ENCODE results near the gene SEBOX. TPM values are rescaled to one million over a fixed set of nuclear protein-coding genes. Genes with fewer than 3 reads are reported as not detected.

Gene SEBOX
- total RNA-seq, 1 donor from 2014 or later, result not detected

GRCh38 chr17:28331891-28332420 is 33.0 kb downstream of the SEBOX start:
- Histone ChIP-seq H2AFZ (ENCODE audit: low read depth, low read length) (no peak overlapping the region), H4K20me1 (ENCODE audit: insufficient read depth, low read length) (peaks cover 69% of the 10 kb centered on the region), H3K4me2 (ENCODE audit: low read length) (no peak overlapping the region), H3K27me3 (ENCODE audit: insufficient read depth, low read length) (no peaks in the 10 kb centered on the region), H3K79me2 (ENCODE audit: insufficient read depth, low read length) (peaks cover 59% of the 10 kb centered on the region), H3K4me3 (ENCODE audit: insufficient read depth, low read depth, low read length) (no peak overlapping the region), H3K9me3 (ENCODE audit: insufficient read depth, low read depth, low read length) (no peaks in the 10 kb centered on the region), H3K27ac (ENCODE audit: low read depth, low read length) (no peak overlapping the region), H3K9ac (ENCODE audit: low read length) (no peak overlapping the region), H3K36me3 (ENCODE audit: insufficient read depth, low read length) (peaks cover 14% of the 10 kb centered on the region), H3K4me1 (ENCODE audit: insufficient read depth, low read length) (peaks cover 21% of the 10 kb centered on the region)
- Mint-ChIP-seq H3K9me3 (ENCODE audit: unreplicated experiment) (no peaks in the 10 kb centered on the region), H3K27me3 (ENCODE audit: low read depth, unreplicated experiment) (no peaks in the 10 kb centered on the region), H3K4me1 (ENCODE audit: low read depth, unreplicated experiment) (peaks cover 24% of the 10 kb centered on the region), H3K36me3 (ENCODE audit: low read depth, unreplicated experiment) (peaks cover 14% of the 10 kb centered on the region), H3K27ac (ENCODE audit: unreplicated experiment) (no peak overlapping the region), H3K4me3 (ENCODE audit: unreplicated experiment) (no peak overlapping the region)
- no peak for DNase-seq (ENCODE audit: low read depth)
- TF ChIP-seq EZH2 (IDR thresholded peaks at IDR 0.05; ENCODE audit: insufficient read depth, low read length) (no peak), CTCF (IDR thresholded peaks at IDR 0.05; ENCODE audit: insufficient read depth, low read depth, low read length) (no peak)
- no peak for FAIRE-seq

- Mint-ChIP-seq H3K27me3 (ENCODE audit: low read depth, unreplicated experiment) (no peaks in the 10 kb centered on the region), H3K36me3 (ENCODE audit: low read depth, unreplicated experiment) (peaks cover 19% of the 10 kb centered on the region), H3K4me1 (ENCODE audit: low read depth, unreplicated experiment) (peaks cover 22% of the 10 kb centered on the region), H3K27ac (ENCODE audit: unreplicated experiment) (no peak overlapping the region), H3K4me3 (ENCODE audit: unreplicated experiment) (no peak overlapping the region), H3K9me3 (ENCODE audit: unreplicated experiment) (no peaks in the 10 kb centered on the region)
- FAIRE-seq, result no peak
- H3K4me2 ChIP-seq (ENCODE audit: low read length), result no peak overlapping the region
- peaks cover 46% of the 10 kb centered on the region for H3K79me2 ChIP-seq (ENCODE audit: insufficient read depth, low read length)
- no peak overlapping the region for H3K9ac ChIP-seq (ENCODE audit: low read length)
- TF ChIP-seq CTCF (IDR thresholded peaks at IDR 0.05; ENCODE audit: insufficient read depth, low read depth, low read length), result no peak
- TF ChIP-seq EZH2 (IDR thresholded peaks at IDR 0.05; ENCODE audit: insufficient read depth, low read length), result no peak
- no peak overlapping the region for H2AFZ ChIP-seq (ENCODE audit: low read depth, low read length)
- peaks cover 14% of the 10 kb centered on the region for H3K36me3 ChIP-seq (ENCODE audit: insufficient read depth, low read length)
- H3K9me3 ChIP-seq (ENCODE audit: insufficient read depth, low read depth, low read length), result no peaks in the 10 kb centered on the region
- H3K27me3 ChIP-seq (ENCODE audit: insufficient read depth, low read length), result no peaks in the 10 kb centered on the region
- peaks cover 64% of the 10 kb centered on the region for H4K20me1 ChIP-seq (ENCODE audit: insufficient read depth, low read length)
- no peak for DNase-seq (ENCODE audit: low read depth)
- no peak overlapping the region for H3K27ac ChIP-seq (ENCODE audit: low read depth, low read length)
- peaks cover 17% of the 10 kb centered on the region for H3K4me1 ChIP-seq (ENCODE audit: insufficient read depth, low read length)
- no peak overlapping the region for H3K4me3 ChIP-seq (ENCODE audit: insufficient read depth, low read depth, low read length)
These were observed 34.3 kb downstream of the SEBOX start for GRCh38 chr17:28330671-28331070.

GRCh38 chr17:28328325-28328724 is 36.7 kb downstream of the SEBOX start:
- H3K27me3 ChIP-seq (ENCODE audit: insufficient read depth, low read length), result no peaks in the 10 kb centered on the region

More at GRCh38 chr17:28328325-28328724, 36.7 kb downstream of the SEBOX start:
- H3K4me2 ChIP-seq (ENCODE audit: low read length), result no peak overlapping the region
- peaks cover 14% of the 10 kb centered on the region for H3K36me3 ChIP-seq (ENCODE audit: insufficient read depth, low read length)
- peaks cover 3% of the 10 kb centered on the region for H3K4me1 ChIP-seq (ENCODE audit: insufficient read depth, low read length)
- H3K9ac ChIP-seq (ENCODE audit: low read length), result no peak overlapping the region
- no peak overlapping the region for H3K4me3 ChIP-seq (ENCODE audit: insufficient read depth, low read depth, low read length)
- no peaks in the 10 kb centered on the region for H3K27me3 Mint-ChIP-seq (ENCODE audit: low read depth, unreplicated experiment)
- H3K9me3 ChIP-seq (ENCODE audit: insufficient read depth, low read depth, low read length), result no peaks in the 10 kb centered on the region
- peaks cover 26% of the 10 kb centered on the region for H3K79me2 ChIP-seq (ENCODE audit: insufficient read depth, low read length)
- no peak for TF ChIP-seq EZH2 (IDR thresholded peaks at IDR 0.05; ENCODE audit: insufficient read depth, low read length)
- TF ChIP-seq CTCF (IDR thresholded peaks at IDR 0.05; ENCODE audit: insufficient read depth, low read depth, low read length), result no peak
- H3K9me3 Mint-ChIP-seq (ENCODE audit: unreplicated experiment), result no peaks in the 10 kb centered on the region
- FAIRE-seq, result no peak
- no peak overlapping the region for H3K27ac Mint-ChIP-seq (ENCODE audit: unreplicated experiment)
- peaks cover 49% of the 10 kb centered on the region for H4K20me1 ChIP-seq (ENCODE audit: insufficient read depth, low read length)
- peaks cover 16% of the 10 kb centered on the region for H3K4me1 Mint-ChIP-seq (ENCODE audit: low read depth, unreplicated experiment)
- no peak overlapping the region for H2AFZ ChIP-seq (ENCODE audit: low read depth, low read length)
- peaks cover 20% of the 10 kb centered on the region for H3K36me3 Mint-ChIP-seq (ENCODE audit: low read depth, unreplicated experiment)
- H3K27ac ChIP-seq (ENCODE audit: low read depth, low read length), result no peak overlapping the region
- DNase-seq (ENCODE audit: low read depth), result no peak
- H3K4me3 Mint-ChIP-seq (ENCODE audit: unreplicated experiment), result no peak overlapping the region

Data from astrocyte (in vitro differentiated cells and primary cell).